Spinal cord (tissue), 10 donors: ENCODE results near the gene ATP9A. TPM values are rescaled to one million over a fixed set of nuclear protein-coding genes. Genes with fewer than 3 reads are reported as not detected.

Source experiments
- DNase-seq, 6 donors: peaks; one replicate each; pipeline versions ENCODE4 v3.0.0 to v3.0.0-alpha.2; 2013 to 2015; ENCODE audit warnings: low spot score in 6 of 6, low read depth in 4 of 6
- H3K27ac ChIP-seq: one replicate; pipeline ENCODE4 v1.5.1; 2013; ENCODE audit warnings: low read depth, low read length, control low read depth
- H3K27me3 ChIP-seq: one replicate; pipeline ENCODE4 v1.6.1; 2013; ENCODE audit warnings: low read length; ENCODE audit not compliant: control insufficient read depth, insufficient read depth
- H3K36me3 ChIP-seq: one replicate; pipeline ENCODE4 v1.6.1; 2013; ENCODE audit warnings: low read length; ENCODE audit not compliant: control insufficient read depth, insufficient read depth
- H3K4me1 ChIP-seq: one replicate; pipeline ENCODE4 v1.6.1; 2013; ENCODE audit warnings: low read length; ENCODE audit not compliant: control insufficient read depth, insufficient read depth
- H3K4me3 ChIP-seq: one replicate; pipeline ENCODE4 v1.5.1; 2013; ENCODE audit warnings: low read depth, low read length, control low read depth
- H3K9me3 ChIP-seq: one replicate; pipeline ENCODE4 v1.6.1; 2013; ENCODE audit warnings: low read length; ENCODE audit not compliant: control insufficient read depth, insufficient read depth
- whole genome bisulfite sequencing: methylation state at CpG from one replicate; pipeline ENCODE4 v1.1.5; 2013; ENCODE audit warnings: missing lambda C conversion rate; ENCODE audit not compliant: insufficient coverage; 5-methylcytosine and 5-hydroxymethylcytosine counted together
- polyA plus RNA-seq, 2 donors: library from polyadenylated mRNA; unstranded; fragments of 120-200 nt; gene quantifications; one replicate each; pipeline ENCODE4 v1.2.1, GENCODE V29; 2013; ENCODE audit not compliant: insufficient read length in 2 of 2
- total RNA-seq, 2 donors: library from RNA; depleted of rRNA in 1 of 2; stranded (reverse); fragments of 120-200 nt in 1 of 2; fragments of >200 nt in 1 of 2; gene quantifications; one replicate each; pipeline versions ENCODE4 v1.2.3 to v1.2.4, GENCODE V29; 2013 to 2014
- donor health status: healthy.

The ATP9A gene
- total and polyA plus RNA-seq, 4 donors = 77.3 to 187 (median 169) TPM

DNA sequence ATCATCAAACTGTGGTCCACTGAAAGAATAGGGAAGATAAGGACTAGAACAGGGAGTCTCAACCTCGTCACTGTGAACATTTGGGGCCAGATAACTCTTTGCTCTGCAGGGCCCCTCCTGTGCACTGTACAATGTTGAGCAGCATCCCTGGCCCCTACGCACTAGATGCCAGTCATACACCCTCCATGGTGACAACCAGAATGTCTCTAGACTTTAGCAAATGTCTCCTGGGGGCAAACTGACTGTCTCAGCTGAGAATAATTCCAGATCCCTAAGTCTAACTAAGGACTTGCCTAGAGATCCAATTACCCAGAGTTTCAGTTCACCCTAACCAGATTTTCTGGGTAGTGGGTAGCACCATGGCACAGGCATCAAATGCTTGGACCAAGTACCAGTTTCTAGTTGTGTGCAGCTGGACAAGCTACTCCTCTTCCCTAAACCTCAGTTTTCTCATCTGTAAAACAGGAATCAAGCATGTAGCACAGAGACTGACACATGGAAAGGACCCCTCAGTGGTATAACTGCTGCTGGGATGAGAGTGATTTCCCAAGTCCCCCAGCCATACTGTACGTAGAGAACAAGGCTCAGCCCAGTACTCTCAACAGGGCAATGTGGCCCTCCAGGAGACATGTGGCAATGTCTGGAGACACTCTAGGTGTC, 138.7 kb downstream of the ATP9A start:
- Histone ChIP-seq H3K27me3 (no peaks in the 10 kb centered on the region), H3K9me3 (no peaks in the 10 kb centered on the region), H3K27ac (peak overlapping the region; percentile 86), H3K36me3 (peaks cover 46% of the 10 kb centered on the region), H3K4me1 (no peaks in the 10 kb centered on the region), H3K4me3 (no peak overlapping the region)
- no peak for DNase-seq
- WGBS = 59% methylated on average over 3 of the region's 3 CpGs

DNA sequence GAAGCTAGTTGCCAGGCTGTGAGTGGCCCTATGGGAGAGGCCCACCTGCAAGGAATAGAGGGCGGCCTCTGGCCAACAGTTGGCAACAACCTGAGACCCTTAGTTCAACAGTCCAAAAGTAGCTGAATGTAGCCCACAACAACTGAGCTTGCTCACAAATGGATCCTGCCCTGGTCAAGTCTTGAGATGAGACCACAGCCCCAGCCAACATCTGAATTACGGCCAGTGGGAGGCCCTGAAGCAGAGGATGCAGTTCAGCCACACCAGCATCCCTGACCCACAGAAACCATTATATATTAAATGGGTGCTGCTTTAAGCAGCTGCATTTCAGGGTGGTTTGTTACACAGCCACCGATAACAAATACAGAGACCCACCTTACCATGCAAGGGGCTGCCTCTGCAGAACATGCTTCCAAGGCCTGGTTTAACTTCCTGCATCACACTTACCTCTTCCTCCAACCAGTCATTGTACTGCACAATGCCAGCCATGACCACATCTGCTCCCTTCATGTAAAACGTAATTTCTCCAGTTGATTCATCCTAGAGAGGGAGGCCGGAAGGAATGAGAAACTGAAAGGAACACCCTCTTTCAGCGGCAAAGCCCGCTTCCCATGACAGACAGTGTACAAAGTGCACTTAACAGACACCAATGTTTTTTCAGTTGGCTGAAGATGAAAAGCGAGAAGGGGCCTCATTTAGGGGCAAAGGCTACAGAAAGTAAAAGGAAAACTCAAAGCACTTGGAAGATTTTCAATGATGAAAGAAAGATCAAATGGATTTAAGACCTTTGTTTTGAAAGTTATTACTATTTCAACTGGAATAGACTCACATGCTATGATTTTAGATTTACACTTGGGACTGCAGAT, 139.4 kb downstream of the ATP9A start:
- DNase-seq = peak in 1 of 6 donors; percentile 23
- Histone ChIP-seq H3K27ac (peak overlapping the region; percentile 36), H3K4me3 (no peak overlapping the region), H3K27me3 (no peaks in the 10 kb centered on the region), H3K4me1 (no peaks in the 10 kb centered on the region), H3K9me3 (no peaks in the 10 kb centered on the region), H3K36me3 (peaks cover 46% of the 10 kb centered on the region)
- 88% methylated on average over 2 of the region's 8 CpGs for WGBS

DNA sequence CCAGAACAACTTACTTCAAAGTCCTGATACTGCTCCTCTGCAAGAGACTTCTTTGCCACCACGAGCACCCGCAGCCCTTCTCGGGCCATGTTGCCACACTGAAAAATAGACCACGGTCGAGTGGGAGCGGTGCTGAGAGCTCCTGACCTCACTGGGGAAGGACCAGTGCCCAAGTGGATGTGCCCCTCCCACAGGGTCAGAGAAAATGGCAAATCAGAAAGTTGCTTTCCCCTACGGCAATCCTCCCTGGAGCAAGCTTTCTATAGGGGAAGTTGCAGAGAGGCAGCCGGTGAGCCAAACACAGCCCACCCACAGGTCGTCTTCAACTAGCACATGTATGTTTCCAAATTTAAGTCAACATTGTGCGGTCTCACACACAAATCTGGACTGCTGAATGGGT, 140.6 kb downstream of the ATP9A start:
- H3K27ac ChIP-seq = no peak overlapping the region
- peaks cover 44% of the 10 kb centered on the region for H3K36me3 ChIP-seq
- H3K27me3 ChIP-seq = no peaks in the 10 kb centered on the region

DNA sequence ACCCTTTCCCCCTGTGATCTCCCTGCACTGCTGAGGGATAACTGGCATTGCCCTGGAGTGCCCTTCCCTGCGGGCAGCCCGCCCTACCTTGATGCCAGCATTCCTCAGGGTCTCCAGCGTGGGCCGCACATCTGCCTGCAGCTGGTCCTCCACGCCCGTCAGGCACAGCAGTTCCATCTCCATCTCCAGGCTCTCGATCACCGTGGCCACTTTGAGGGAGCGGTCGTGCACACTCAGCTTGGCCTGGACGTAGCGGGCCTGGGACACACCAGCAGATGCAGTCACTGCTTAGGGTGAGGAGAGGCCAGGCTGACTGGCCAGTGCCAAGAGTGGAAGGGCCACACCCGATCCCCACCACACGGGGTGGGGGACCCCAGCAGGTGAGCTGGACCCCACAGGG, 143.1 kb downstream of the ATP9A start:
- peaks cover 55% of the 10 kb centered on the region for H3K36me3 ChIP-seq
- H3K27me3 ChIP-seq = no peaks in the 10 kb centered on the region

More for the DNA sequence above, 140.6 kb downstream of the ATP9A start:
- no peak overlapping the region for H3K4me3 ChIP-seq
- no peak for DNase-seq
- H3K9me3 ChIP-seq = no peaks in the 10 kb centered on the region
- no peaks in the 10 kb centered on the region for H3K4me1 ChIP-seq
- 100% methylated on average over 5 of the region's 10 CpGs for WGBS

DNA sequence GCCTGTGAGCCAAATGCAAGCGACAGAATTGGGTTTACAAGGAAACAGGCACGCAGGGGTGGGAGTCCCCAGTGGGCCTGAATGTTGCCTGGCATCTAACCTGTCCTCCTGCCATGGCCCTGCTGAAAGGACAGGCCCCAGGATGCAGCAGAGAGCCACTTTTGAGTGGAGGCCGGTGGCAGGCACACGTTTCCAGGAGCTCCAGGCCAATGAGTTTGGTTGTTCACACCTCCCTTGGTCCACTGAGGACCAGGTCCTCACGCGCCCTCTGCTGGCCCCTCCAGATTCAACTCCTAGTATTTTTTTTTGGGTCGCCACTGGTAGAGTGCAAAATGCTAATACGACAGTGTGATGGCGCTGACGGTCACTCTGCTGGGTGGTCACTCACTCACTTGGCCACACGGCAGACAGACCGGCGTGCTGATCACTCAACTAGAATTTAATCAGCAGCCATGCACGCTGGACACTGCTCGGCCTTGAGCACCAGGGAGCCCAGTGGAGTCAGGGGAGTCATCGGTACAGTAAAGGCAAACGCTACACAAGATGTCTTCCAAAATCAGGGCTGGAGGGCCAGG, 143.9 kb downstream of the ATP9A start:
- Histone ChIP-seq H3K27me3 (no peaks in the 10 kb centered on the region), H3K9me3 (no peaks in the 10 kb centered on the region), H3K36me3 (peaks cover 54% of the 10 kb centered on the region), H3K4me1 (no peaks in the 10 kb centered on the region), H3K27ac (no peak overlapping the region), H3K4me3 (no peak overlapping the region)
- DNase-seq = peak in 3 of 6 donors; percentile 38 to 79 (median 70)
- WGBS = 34% methylated on average over 17 of the region's 17 CpGs

More for the DNA sequence above, 143.1 kb downstream of the ATP9A start:
- DNase-seq = no peak
- no peaks in the 10 kb centered on the region for H3K9me3 ChIP-seq
- no peak overlapping the region for H3K4me3 ChIP-seq
- no peak overlapping the region for H3K27ac ChIP-seq
- H3K4me1 ChIP-seq = no peaks in the 10 kb centered on the region
- WGBS = 89% methylated on average over 14 of the region's 14 CpGs

DNA sequence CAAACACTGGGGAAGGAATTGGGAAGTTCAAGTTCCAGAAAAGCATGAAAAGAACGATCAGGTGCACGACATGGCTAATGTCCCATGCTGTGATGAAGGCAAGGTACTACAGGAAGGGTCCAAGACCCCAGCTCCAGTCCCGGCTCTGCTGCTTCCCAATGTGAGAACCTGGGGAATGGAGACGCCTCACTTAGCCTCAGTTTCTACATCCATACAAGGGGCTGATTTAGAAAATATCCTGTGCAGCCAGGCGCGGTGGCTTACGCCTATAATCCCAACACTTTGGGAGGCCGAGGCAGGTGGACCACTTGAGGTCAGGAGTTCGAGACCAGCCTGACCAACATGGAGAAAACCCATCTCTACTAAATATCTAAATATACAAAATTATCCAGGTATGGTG, 144.9 kb downstream of the ATP9A start:
- Histone ChIP-seq H3K4me1 (no peaks in the 10 kb centered on the region), H3K27ac (no peak overlapping the region), H3K4me3 (no peak overlapping the region), H3K9me3 (no peaks in the 10 kb centered on the region), H3K36me3 (peaks cover 61% of the 10 kb centered on the region), H3K27me3 (no peaks in the 10 kb centered on the region)
- no peak for DNase-seq
- WGBS = 95% methylated on average over 3 of the region's 9 CpGs

DNA sequence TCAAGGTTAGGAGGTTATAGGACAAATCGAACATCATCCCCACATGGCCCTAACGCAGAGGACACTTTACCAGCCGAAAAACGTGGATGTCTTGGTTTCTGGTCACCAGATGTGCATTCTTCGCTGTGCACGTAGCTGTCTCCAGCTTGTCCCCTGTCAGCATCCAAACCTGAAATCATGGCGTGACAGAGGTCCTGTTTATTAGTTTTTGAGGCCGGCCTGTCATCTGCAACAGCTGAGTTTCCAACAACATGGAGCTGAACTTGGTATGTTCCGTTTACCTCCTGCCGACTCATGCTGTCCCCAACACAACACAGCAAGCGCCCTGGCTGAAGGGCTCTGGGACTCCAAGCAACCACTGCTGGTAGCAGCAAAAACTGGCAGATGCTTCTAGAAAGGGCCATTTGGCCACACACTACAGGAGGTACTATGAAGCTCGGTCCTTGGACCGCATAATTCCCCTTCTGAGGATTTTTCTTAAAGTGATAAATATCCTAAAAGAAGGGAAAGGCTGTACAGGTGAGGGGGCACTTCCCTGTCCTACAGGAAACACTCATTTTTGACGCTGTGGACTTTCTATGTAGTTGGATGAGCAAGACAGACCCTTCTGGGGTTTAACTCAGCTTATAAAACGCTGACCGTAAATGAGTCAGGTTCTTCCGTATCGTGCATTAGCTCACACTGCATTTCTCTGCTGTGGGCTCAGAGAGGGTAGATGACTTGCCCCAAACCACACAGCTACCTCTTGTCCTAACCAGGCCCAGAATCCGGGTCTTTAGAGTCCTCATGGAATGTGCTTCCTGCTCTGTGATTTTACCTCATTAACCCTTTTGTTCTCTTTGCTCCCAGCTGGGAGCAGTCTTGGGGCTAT, 146.0 kb downstream of the ATP9A start:
- Histone ChIP-seq H3K4me3 (no peak overlapping the region), H3K27ac (peak overlapping the region; percentile 35), H3K4me1 (no peaks in the 10 kb centered on the region), H3K27me3 (no peaks in the 10 kb centered on the region), H3K9me3 (no peaks in the 10 kb centered on the region), H3K36me3 (peaks cover 64% of the 10 kb centered on the region)
- WGBS = 81% methylated on average over 17 of the region's 19 CpGs
- DNase-seq = no peak

DNA sequence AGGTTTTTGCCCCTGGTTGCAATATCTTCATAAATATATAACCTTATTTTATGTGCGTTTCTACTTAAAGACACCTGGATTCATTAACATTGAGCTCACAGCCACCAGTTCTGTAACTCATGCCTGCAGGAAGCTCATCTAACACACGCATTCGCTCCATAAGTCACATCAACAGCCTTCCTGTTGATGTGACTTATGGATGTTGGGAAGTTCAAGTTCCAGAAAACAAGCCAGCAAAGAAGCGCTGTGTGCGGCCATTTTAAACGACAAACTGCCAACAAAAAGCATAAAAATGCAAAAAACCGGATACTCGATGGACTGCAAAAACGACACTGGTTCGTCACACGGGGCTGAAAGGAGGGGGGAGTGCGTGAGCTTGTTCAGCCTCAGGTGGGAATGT, 147.8 kb downstream of the ATP9A start:
- no peak overlapping the region for H3K4me3 ChIP-seq
- no peak overlapping the region for H3K27ac ChIP-seq
- H3K27me3 ChIP-seq = no peaks in the 10 kb centered on the region
- peak in 1 of 6 donors; percentile 47 for DNase-seq
- H3K4me1 ChIP-seq = no peaks in the 10 kb centered on the region
- 80% methylated on average over 5 of the region's 12 CpGs for WGBS
- H3K9me3 ChIP-seq = no peaks in the 10 kb centered on the region
- H3K36me3 ChIP-seq = peaks cover 62% of the 10 kb centered on the region

DNA sequence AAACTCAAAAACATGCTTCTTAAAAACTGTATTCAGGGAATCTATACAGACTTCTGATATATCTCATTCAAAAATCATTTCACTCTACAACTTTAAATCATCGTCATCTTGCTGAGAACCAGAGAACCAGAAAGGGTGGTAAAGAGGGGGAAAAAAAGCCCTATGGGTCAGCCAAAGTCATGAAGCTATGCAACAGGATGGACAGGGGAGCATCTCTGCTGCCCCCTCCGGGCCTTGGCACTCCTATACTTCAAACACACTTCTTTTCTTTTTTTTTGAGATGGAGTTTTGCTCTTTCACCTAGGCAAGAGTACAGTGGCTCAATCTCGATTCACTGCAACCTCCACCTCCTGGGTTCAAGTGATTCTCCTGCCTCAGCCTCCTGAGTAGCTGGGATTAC, 152.1 kb downstream of the ATP9A start:
- Histone ChIP-seq H3K36me3 (peaks cover 45% of the 10 kb centered on the region), H3K27ac (no peak overlapping the region), H3K4me1 (no peaks in the 10 kb centered on the region)

More for the DNA sequence above, 152.1 kb downstream of the ATP9A start:
- no peak overlapping the region for H3K4me3 ChIP-seq
- no peaks in the 10 kb centered on the region for H3K9me3 ChIP-seq
- no peaks in the 10 kb centered on the region for H3K27me3 ChIP-seq
- DNase-seq = no peak
- 60% methylated on average over 1 of the region's 3 CpGs for WGBS
